Gastroesophageal sphincter (tissue), 3 donors: Measurements from ENCODE around the gene CREBL2.

Experiments used
- EP300 ChIP-seq: sonication (generic); formaldehyde crosslinking; IDR thresholded peaks from one replicate; pipeline ENCODE4 v1.6.1; 2017; ENCODE audit warnings: antibody characterized with exemption, mild to moderate bottlenecking
- POLR2A ChIP-seq, 2 donors: fragments of 450-650 bp; IDR thresholded peaks; one replicate each; pipeline ENCODE4 v1.6.1; 2017; ENCODE audit warnings: antibody characterized with exemption in 2 of 2, mild to moderate bottlenecking in 2 of 2, moderate library complexity in 1 of 2
- POLR2AphosphoS5 ChIP-seq: sonication (generic); formaldehyde crosslinking; IDR thresholded peaks from one replicate; pipeline ENCODE4 v1.6.1; 2017; ENCODE audit warnings: antibody characterized with exemption
- TF ChIP-seq, protein P1 (sequence below), 4 experiments: fragments of 200-600 bp in 2 of 4; fragments of 450-650 bp in 2 of 4; sonication (generic) in 1 of 4; IDR thresholded peaks; one replicate each; pipeline ENCODE4 v1.5.1; 2017 to 2019; ENCODE audit warnings: antibody characterized with exemption in 4 of 4, mild to moderate bottlenecking in 2 of 4, moderate library complexity in 2 of 4

DNA sequence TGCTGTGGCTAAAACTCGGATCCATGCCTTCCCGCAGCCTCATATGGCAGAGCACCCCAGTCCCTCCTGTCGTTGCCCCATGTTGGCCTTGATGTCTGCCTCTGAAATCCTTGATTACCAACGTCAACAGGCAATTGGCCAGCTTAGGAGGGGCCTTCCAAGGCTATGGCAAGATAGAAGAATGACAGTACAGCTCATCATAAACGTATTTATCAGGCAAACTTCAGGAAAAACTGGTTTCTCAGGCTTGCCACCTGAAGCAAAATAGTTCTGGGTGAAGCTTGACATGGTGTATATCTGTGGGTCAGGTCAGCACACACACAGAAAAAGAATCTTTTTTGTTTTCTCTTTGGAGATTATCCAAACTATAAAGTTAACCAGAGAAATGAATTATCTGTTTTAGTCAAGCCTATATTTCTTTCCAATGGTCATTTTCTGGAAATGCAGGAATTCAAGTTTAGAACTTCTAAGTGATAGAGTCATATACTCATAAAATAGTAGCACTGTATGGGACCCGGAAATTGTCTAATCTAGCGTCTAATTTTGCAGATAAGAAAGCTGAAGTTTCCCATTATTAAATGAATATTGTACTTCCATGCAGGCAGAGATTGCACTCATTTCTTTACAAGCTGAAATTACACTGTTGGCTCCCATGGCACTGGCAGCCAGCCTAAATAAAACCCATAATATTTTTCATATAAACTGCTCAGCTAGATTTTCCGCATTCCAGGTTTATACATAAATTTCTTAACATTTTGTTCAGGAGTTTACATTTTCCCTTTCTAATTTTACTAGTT, 24.6 kb upstream of the CREBL2 start:
- TF ChIP-seq, protein P1, sequence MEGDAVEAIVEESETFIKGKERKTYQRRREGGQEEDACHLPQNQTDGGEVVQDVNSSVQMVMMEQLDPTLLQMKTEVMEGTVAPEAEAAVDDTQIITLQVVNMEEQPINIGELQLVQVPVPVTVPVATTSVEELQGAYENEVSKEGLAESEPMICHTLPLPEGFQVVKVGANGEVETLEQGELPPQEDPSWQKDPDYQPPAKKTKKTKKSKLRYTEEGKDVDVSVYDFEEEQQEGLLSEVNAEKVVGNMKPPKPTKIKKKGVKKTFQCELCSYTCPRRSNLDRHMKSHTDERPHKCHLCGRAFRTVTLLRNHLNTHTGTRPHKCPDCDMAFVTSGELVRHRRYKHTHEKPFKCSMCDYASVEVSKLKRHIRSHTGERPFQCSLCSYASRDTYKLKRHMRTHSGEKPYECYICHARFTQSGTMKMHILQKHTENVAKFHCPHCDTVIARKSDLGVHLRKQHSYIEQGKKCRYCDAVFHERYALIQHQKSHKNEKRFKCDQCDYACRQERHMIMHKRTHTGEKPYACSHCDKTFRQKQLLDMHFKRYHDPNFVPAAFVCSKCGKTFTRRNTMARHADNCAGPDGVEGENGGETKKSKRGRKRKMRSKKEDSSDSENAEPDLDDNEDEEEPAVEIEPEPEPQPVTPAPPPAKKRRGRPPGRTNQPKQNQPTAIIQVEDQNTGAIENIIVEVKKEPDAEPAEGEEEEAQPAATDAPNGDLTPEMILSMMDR (IDR thresholded peaks at IDR 0.05), result no peak
- no peak for TF ChIP-seq POLR2A (IDR thresholded peaks at IDR 0.05)
- TF ChIP-seq POLR2AphosphoS5, result no peak
- no peak for TF ChIP-seq EP300
